ENCODE results near the gene PTPRM. TPM values are rescaled to one million over a fixed set of nuclear protein-coding genes. Genes with fewer than 3 reads are reported as not detected.

The PTPRM gene
- total RNA-seq, 1 experiment from 2014 or later: 14.5 TPM

DNA sequence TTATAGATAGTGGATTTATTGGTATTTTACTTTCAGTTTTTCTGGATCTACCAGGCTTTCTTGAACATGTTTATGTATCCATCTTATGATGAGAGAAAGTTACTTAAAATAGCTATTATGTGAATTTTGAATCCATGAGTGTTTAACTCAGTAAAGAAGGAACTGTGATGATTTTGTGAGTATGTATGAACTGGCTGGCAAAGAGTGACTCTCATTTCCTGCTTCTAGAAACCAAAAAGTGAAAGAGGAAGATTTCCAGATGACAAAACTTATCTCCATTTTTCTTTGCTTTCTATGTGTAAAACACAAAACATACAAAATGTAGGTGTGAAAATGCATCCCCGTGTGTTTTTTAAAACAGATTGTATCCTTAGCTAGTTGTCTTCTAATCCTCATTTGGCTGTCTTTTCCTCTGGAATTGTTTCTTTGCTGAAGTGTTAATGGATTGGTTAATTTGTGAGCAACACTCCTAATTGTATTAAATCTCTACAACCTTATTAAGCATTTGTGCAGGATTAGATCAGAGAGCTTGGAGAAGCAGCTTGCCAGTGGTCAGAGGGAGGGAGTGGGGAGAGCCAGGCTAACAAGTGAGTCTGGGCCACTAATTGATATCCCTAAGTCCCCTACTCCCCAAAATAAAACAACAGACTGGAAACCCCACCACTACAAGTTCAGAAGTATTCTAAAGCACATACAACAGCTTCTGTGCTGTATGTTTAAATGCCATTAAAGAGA is 23.9 kb downstream of the PTPRM start:
- Histone ChIP-seq H3K27me3 (ENCODE audit: insufficient read depth, low read length) (peaks cover 17% of the 10 kb centered on the region), H3K9ac (ENCODE audit: low read length) (no peak overlapping the region), H3K4me1 (ENCODE audit: control insufficient read depth in 1 of 2, insufficient read depth in 2 of 2, low read length in 2 of 2) (no peaks in the 10 kb centered on the region), H3K4me3 (replicated peaks in 1 of 2; ENCODE audit: low read depth in 1 of 2, low read length in 2 of 2) (no peak overlapping the region), H3K4me2 (ENCODE audit: low read length) (no peak overlapping the region), H3K36me3 (ENCODE audit: control insufficient read depth in 1 of 2, insufficient read depth in 2 of 2, low read length in 2 of 2) (no peaks in the 10 kb centered on the region), H3K27ac (ENCODE audit: low read depth, low read length) (no peak overlapping the region), H3K9me2 (ENCODE audit: insufficient read depth) (no peaks in the 10 kb centered on the region), H4K20me1 (ENCODE audit: insufficient read depth) (no peaks in the 10 kb centered on the region), H2AFZ (ENCODE audit: low read depth, low read length, poor library complexity, severe bottlenecking) (no peak overlapping the region), H3K9me3 (ENCODE audit: control insufficient read depth in 1 of 2, insufficient read depth in 1 of 2, low read depth in 1 of 2, low read length in 2 of 2) (no peaks in the 10 kb centered on the region), H3K79me2 (ENCODE audit: insufficient read depth, low read length) (no peaks in the 10 kb centered on the region)
- ATAC-seq: no peak
- ChIA-PET RAD21 (ENCODE audit: low non-redundant PET in 1 of 2, low total read pairs in 2 of 2, uncharacterized antibody in 2 of 2, unreplicated experiment in 2 of 2) (no interaction called here), CTCF (no interaction called here), POLR2A (no interaction called here)
- intact Hi-C loops (cut with micrococcal nuclease): no loop called here
- no peak for DNase-seq (ENCODE audit: low read depth, low spot score)
- TF ChIP-seq SIN3A (IDR thresholded peaks at IDR 0.05; ENCODE audit: low read depth): no peak
- TF ChIP-seq ZFX (IDR thresholded peaks at IDR 0.05): no peak
- no peak for TF ChIP-seq EGR1 (IDR thresholded peaks at IDR 0.05; ENCODE audit: low read depth)
- no peak for TF ChIP-seq EZH2phosphoT487 (IDR thresholded peaks at IDR 0.05; ENCODE audit: borderline replicate concordance)
- TF ChIP-seq TCF7L2 (IDR thresholded peaks at IDR 0.05; ENCODE audit: borderline replicate concordance, extremely low read depth, insufficient read depth, insufficient read length): no peak
- TF ChIP-seq SRF (IDR thresholded peaks at IDR 0.05; ENCODE audit: low read depth): no peak
- no TSS peak for BruUV-seq (replicated peaks)

DNA sequence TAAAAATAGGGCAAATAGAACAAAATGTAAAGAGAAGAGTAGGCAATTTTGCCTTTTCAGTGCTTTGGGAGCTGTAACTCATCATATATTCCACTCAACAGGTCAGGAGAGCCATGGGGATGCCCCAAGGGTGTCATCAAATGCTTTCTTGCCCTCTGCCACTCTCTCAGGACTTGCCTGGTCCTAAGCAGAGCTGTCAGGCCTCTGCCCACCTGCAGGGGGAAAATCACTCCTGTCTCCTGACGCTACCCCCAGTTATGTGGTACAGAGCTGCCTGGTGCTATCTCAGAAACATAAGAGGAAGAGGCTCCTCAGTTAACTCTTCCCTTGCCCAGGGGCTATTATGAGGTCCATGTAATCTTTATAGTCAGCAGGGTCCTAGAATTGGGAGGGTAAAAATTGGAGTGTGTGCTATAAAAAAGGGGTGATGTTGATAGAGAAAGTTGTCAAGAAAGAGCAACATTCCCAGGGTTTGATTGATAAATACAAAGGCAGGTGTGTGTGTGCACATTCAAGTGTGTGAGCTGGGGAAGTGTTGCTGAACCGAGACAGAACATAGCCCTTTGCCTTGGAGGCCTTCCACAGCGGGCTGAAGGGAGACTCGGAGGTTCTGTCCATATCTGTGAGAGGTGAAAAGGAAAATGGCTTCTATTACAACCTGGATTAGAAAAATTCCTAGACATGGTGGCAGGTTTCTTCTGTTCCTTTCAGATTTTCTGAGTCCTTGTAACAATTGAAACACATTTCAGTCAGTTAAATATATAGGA is 25.4 kb downstream of the PTPRM start:
- CTCF ChIA-PET: no interaction called here
- Histone ChIP-seq H3K27me3 (ENCODE audit: insufficient read depth, low read length) (peaks cover 17% of the 10 kb centered on the region), H4K20me1 (ENCODE audit: insufficient read depth) (no peaks in the 10 kb centered on the region), H2AFZ (ENCODE audit: low read depth, low read length, poor library complexity, severe bottlenecking) (no peak overlapping the region), H3K9ac (ENCODE audit: low read length) (no peak overlapping the region), H3K79me2 (ENCODE audit: insufficient read depth, low read length) (no peaks in the 10 kb centered on the region), H3K36me3 (ENCODE audit: control insufficient read depth in 1 of 2, insufficient read depth in 2 of 2, low read length in 2 of 2) (no peaks in the 10 kb centered on the region), H3K9me3 (ENCODE audit: control insufficient read depth in 1 of 2, insufficient read depth in 1 of 2, low read depth in 1 of 2, low read length in 2 of 2) (no peaks in the 10 kb centered on the region), H3K9me2 (ENCODE audit: insufficient read depth) (no peaks in the 10 kb centered on the region), H3K27ac (ENCODE audit: low read depth, low read length) (no peak overlapping the region), H3K4me1 (ENCODE audit: control insufficient read depth in 1 of 2, insufficient read depth in 2 of 2, low read length in 2 of 2) (no peaks in the 10 kb centered on the region), H3K4me3 (replicated peaks in 1 of 2; ENCODE audit: low read depth in 1 of 2, low read length in 2 of 2) (no peak overlapping the region), H3K4me2 (ENCODE audit: low read length) (no peak overlapping the region)
- DNase-seq (ENCODE audit: low read depth, low spot score) (no peak), ATAC-seq (0 out of 2 replicates have a peak, but pooled peaks have one; percentile 36)
- RAD21 ChIA-PET (ENCODE audit: low non-redundant PET in 1 of 2, low total read pairs in 2 of 2, uncharacterized antibody in 2 of 2, unreplicated experiment in 2 of 2): no interaction called here
- no TSS peak for BruUV-seq (replicated peaks)
- POLR2A ChIA-PET: no interaction called here
- intact Hi-C loops (cut with micrococcal nuclease): no loop called here
- TF ChIP-seq, protein P1, sequence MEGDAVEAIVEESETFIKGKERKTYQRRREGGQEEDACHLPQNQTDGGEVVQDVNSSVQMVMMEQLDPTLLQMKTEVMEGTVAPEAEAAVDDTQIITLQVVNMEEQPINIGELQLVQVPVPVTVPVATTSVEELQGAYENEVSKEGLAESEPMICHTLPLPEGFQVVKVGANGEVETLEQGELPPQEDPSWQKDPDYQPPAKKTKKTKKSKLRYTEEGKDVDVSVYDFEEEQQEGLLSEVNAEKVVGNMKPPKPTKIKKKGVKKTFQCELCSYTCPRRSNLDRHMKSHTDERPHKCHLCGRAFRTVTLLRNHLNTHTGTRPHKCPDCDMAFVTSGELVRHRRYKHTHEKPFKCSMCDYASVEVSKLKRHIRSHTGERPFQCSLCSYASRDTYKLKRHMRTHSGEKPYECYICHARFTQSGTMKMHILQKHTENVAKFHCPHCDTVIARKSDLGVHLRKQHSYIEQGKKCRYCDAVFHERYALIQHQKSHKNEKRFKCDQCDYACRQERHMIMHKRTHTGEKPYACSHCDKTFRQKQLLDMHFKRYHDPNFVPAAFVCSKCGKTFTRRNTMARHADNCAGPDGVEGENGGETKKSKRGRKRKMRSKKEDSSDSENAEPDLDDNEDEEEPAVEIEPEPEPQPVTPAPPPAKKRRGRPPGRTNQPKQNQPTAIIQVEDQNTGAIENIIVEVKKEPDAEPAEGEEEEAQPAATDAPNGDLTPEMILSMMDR (IDR thresholded peaks at IDR 0.05 in 2 of 3, conservative IDR thresholded peaks at IDR 0.05 in 1 of 3; ENCODE audit: borderline replicate concordance in 1 of 3, insufficient read depth in 1 of 3, low read depth in 2 of 3, low read length in 2 of 3): peak in 2 of 3 experiments; percentile 10 to 13; a peak in 1 of 6 replicates
- TF ChIP-seq ZFX (IDR thresholded peaks at IDR 0.05): no peak

Data from HCT116 (cell line).